Stimulated activated naive CD8-positive, alpha-beta T cell treated with anti-CD3 and anti-CD28 coated beads, Interleukin-15, Interleukin-2, amounts not matched to agents 100 ng/mL and 50 ng/mL, for 24 hours (primary cell): ENCODE data around the gene ATG4B.
A peak's percentile ranks its signal among the peaks of the same experiment; 100 is the strongest.

Experiments
- H3K27ac Mint-ChIP-seq: one replicate; pipeline ENCODE4 v1.8.0; 2021; ENCODE audit warnings: mild to moderate bottlenecking, mixed read lengths
- H3K27me3 Mint-ChIP-seq: one replicate; pipeline ENCODE4 v1.8.0; 2021; ENCODE audit warnings: mixed read lengths
- H3K36me3 Mint-ChIP-seq: one replicate; pipeline ENCODE4 v1.8.0; 2021; ENCODE audit warnings: low read depth, mixed read lengths
- H3K4me1 Mint-ChIP-seq: one replicate; pipeline ENCODE4 v1.8.0; 2021; ENCODE audit warnings: low read depth, mixed read lengths
- H3K4me3 Mint-ChIP-seq: one replicate; pipeline ENCODE4 v1.8.0; 2021; ENCODE audit warnings: mild to moderate bottlenecking, mixed read lengths
- H3K9me3 Mint-ChIP-seq: one replicate; pipeline ENCODE4 v1.8.0; 2021; ENCODE audit warnings: mixed read lengths

ATG4B gene

GRCh38 chr2:241619597-241620418, 17.7 kb upstream of the ATG4B start:
- Mint-ChIP-seq H3K4me1 (peaks cover 56% of the 10 kb centered on the region), H3K9me3 (peaks cover 4% of the 10 kb centered on the region), H3K27me3 (no peaks in the 10 kb centered on the region), H3K36me3 (peaks cover 45% of the 10 kb centered on the region), H3K27ac (peak overlapping the region; percentile 92), H3K4me3 (no peak overlapping the region)

DNA sequence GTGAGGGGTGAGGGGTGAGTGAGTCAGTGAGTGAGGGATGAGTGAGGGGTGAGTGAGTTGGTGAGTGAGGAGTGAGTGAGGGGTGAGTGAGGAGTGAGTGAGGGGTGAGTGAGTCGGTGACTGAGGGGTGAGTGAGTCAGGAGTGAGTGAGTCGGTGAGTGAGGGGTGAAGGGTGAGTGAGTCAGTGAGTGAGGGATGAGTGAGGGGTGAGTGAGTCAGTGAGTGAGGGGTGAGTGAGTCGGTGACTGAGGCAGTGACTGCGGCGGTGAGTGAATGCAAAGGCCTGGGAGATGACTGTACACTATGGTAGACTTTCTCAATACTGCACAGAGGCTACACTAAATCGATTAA, 17.1 kb upstream of the ATG4B start:
- Mint-ChIP-seq H3K36me3 (peaks cover 45% of the 10 kb centered on the region), H3K4me1 (peaks cover 56% of the 10 kb centered on the region), H3K27me3 (no peaks in the 10 kb centered on the region), H3K27ac (peak overlapping the region; percentile 92), H3K9me3 (peaks cover 4% of the 10 kb centered on the region), H3K4me3 (peak overlapping the region; percentile 38)

GRCh38 chr2:241627675-241628074, 9.8 kb upstream of the ATG4B start:
- H3K27ac Mint-ChIP-seq: no peak overlapping the region
- no peaks in the 10 kb centered on the region for H3K27me3 Mint-ChIP-seq
- H3K4me1 Mint-ChIP-seq: peaks cover 5% of the 10 kb centered on the region
- peaks cover 55% of the 10 kb centered on the region for H3K36me3 Mint-ChIP-seq
- no peak overlapping the region for H3K4me3 Mint-ChIP-seq
- no peaks in the 10 kb centered on the region for H3K9me3 Mint-ChIP-seq

DNA sequence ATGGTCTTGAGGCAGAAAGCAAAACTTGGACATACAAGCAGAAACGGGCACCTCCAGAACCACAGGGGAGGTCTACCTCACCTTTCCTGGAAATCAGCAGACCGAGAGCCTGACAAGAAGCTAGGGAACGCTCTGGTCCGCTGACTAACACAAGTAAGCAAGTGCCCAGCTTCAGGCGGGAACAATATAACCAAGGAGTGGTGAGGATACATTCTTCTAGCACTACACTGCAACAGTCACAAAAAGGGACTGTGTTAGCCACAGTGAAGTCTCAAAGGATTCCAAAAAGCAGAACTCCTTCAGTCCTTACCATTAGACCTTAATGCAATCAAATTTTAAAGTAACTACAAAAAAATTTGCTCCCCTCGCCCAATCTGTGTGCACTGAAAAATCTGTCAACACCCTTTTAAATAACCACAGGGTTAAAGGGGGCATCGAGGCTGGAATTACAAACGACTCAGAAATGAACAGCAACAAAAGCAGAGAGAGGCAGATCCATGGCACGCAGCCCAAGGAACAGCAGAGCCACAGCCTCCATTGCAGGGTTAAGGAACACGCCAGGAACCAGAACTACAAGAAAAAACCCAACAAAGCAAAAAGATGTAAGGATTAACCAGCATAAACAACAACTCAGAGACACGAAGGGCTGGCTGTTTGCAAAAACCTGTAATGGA, 7.6 kb upstream of the ATG4B start:
- Mint-ChIP-seq H3K27ac (no peak overlapping the region), H3K4me1 (peaks cover 9% of the 10 kb centered on the region), H3K4me3 (no peak overlapping the region), H3K9me3 (no peaks in the 10 kb centered on the region), H3K27me3 (no peaks in the 10 kb centered on the region), H3K36me3 (peaks cover 69% of the 10 kb centered on the region)

DNA sequence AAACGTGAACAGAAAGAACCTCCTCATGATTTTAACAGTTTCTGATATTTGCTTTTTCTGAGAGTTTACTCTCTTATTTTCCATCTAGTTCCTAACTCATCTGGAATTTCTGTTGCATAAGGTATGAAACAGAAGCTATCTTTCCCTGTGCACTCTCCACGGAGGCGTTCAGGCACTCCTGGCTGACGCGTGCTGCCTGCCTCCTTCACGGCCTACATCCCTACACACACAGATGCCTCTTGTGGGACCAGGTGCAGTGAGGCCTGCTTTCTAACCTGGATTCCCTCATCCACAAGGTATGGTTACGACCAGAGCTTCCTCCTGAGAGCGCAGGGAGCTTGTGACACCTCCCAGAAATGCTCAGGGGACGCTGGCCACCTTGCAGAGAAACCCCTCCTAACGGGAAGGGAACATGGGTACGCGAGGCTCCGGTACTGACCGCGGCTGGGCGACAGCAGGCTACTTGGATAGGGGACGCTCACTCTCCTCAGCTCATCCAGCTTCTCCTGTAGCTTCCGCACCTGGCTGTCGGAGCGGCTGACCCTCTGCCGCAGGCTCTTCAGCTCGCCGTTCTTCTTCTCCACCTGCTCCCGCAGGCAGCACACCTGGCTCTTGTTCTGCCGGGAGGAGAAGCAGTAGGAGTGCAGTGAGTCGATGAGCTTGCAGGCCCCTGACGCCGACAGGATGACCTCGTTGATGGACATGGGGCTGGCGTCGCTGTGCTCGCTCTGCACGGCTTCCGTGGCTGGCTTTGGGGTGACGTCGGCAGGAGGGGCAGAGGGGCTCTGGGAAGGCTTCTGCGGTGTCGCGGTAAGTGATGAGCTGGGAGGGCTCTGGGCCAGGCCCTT, 4.8 kb upstream of the ATG4B start:
- H3K27ac Mint-ChIP-seq: no peak overlapping the region
- H3K9me3 Mint-ChIP-seq: no peaks in the 10 kb centered on the region
- no peak overlapping the region for H3K4me3 Mint-ChIP-seq
- peaks cover 63% of the 10 kb centered on the region for H3K36me3 Mint-ChIP-seq
- peaks cover 18% of the 10 kb centered on the region for H3K4me1 Mint-ChIP-seq
- no peaks in the 10 kb centered on the region for H3K27me3 Mint-ChIP-seq

- H3K27ac Mint-ChIP-seq: no peak overlapping the region
- H3K9me3 Mint-ChIP-seq: no peaks in the 10 kb centered on the region
- no peak overlapping the region for H3K4me3 Mint-ChIP-seq
- H3K27me3 Mint-ChIP-seq: no peaks in the 10 kb centered on the region
- peaks cover 55% of the 10 kb centered on the region for H3K36me3 Mint-ChIP-seq
- H3K4me1 Mint-ChIP-seq: peaks cover 25% of the 10 kb centered on the region
These were observed 3.9 kb upstream of the ATG4B start for GRCh38 chr2:241633561-241633960.

DNA sequence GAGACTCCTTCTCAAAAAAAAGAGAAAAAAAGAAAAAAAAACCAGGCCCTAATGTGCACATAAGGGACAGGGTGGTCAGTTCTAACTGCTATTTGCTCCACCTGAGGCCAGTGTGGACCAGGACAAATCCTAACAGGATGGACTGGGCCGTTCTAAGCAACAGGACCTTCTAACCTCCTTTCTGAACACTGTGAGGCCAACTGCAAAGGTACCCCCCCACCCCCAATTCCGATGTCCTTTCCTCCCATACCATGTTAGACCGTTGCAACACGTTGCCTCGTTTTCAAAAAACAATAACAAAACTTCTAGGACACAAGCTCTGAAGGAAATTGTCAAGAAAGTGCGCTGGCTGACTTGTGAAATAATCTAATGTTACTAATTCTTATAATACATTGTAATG, 1.7 kb upstream of the ATG4B start:
- H3K36me3 Mint-ChIP-seq: peaks cover 55% of the 10 kb centered on the region
- no peaks in the 10 kb centered on the region for H3K27me3 Mint-ChIP-seq
- H3K9me3 Mint-ChIP-seq: no peaks in the 10 kb centered on the region
- peak overlapping the region; percentile 84 for H3K4me3 Mint-ChIP-seq
- peaks cover 42% of the 10 kb centered on the region for H3K4me1 Mint-ChIP-seq
- H3K27ac Mint-ChIP-seq: peak overlapping the region; percentile 85

GRCh38 chr2:241636182-241637017, 1.1 kb upstream of the ATG4B start:
- Mint-ChIP-seq H3K4me3 (peak overlapping the region; percentile 84), H3K4me1 (peaks cover 48% of the 10 kb centered on the region), H3K27me3 (no peaks in the 10 kb centered on the region), H3K27ac (peak overlapping the region; percentile 85), H3K9me3 (no peaks in the 10 kb centered on the region), H3K36me3 (peaks cover 51% of the 10 kb centered on the region)

DNA sequence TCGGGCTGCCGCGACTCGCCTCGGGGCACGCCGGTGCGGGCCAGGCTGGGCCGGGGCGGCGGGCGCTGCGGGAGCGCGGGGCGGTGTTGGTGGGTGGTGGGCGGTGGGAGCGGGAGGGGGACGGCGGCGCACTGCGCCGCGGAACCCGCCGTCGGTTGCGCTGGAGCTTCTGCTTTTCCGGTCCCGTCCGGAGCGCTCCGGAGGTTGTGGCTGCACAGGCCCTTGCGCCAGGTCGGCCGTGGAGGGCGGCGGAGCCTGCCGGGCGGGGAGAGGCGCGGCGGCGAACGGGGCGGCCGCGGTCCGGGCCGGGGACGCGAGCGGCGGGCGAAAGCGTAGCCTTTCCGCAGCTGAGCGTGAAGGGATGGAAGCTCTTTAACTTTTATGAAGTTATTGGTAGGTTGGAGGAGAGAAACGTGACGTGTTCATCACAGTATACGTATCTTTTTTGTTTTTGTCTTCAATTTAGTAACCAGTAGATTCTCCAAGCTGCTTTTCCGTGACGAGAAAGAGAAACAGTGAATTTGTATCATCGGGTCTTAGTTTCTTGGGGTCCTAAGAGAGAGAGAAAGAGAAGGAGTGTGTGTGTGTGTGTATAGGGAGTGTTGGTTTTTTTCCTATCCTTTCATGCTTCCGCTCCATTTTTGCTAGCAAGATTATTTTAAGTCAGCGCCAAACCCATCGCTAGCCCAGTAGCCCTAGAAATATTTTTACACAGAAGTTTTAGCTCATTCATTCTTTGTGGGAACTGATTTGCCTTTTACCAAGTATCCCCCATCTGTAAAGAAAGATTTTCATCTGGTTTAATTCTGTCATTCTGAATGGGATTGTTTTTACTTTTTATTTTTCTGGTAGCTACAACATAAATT, 535 bp downstream of the ATG4B start:
- Mint-ChIP-seq H3K9me3 (no peaks in the 10 kb centered on the region), H3K4me1 (peaks cover 57% of the 10 kb centered on the region)

DNA sequence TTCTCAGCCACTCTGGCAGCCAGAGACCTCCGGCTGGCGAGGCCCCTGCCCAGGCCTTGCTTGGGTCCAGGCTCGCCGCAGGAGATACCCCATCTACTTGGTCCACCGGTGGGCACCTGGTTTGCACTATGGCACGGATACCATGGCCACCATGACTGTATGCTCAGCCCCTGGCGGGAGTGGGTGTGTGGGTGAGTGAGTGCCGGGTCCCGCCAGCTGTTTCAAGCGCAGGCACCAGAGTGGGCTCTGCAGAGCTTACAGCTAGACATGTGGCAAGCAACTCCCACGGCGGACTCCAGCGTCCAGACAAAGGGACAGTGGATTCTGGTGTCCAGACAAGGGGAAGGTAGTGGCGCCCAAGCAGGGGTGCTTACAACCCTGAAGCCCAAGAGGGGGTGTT, 1.4 kb downstream of the ATG4B start:
- H3K9me3 Mint-ChIP-seq: no peaks in the 10 kb centered on the region
- H3K36me3 Mint-ChIP-seq: peaks cover 32% of the 10 kb centered on the region
- H3K4me1 Mint-ChIP-seq: peaks cover 57% of the 10 kb centered on the region
- peak overlapping the region; percentile 92 for H3K4me3 Mint-ChIP-seq
- H3K27ac Mint-ChIP-seq: peak overlapping the region; percentile 91
- no peaks in the 10 kb centered on the region for H3K27me3 Mint-ChIP-seq

More for the DNA sequence above, 535 bp downstream of the ATG4B start:
- H3K27ac Mint-ChIP-seq: peak overlapping the region; percentile 91
- H3K36me3 Mint-ChIP-seq: peaks cover 37% of the 10 kb centered on the region
- no peaks in the 10 kb centered on the region for H3K27me3 Mint-ChIP-seq
- H3K4me3 Mint-ChIP-seq: peak overlapping the region; percentile 92

DNA sequence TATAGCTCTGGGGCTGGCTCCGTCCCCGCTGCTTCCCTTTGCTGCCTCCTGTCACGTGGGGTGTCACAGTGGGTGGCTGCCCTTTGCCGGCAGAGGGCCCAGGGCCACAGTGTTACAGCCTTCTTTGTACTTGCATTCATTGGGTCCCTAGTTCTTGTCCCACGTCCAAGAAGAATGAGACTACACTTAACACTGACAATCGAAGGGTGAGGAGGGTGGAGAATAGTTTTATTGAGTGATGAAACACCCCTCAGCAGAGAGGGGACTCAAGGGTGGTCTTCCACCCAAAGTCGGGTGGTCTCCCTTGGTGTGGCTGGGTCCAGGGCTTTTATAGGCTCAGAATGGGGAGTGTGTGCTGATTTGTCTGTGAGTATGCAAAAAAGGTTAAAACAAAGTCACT, 1.9 kb downstream of the ATG4B start:
- Mint-ChIP-seq H3K9me3 (no peaks in the 10 kb centered on the region), H3K4me3 (peak overlapping the region; percentile 13), H3K27me3 (no peaks in the 10 kb centered on the region), H3K4me1 (peaks cover 57% of the 10 kb centered on the region), H3K27ac (no peak overlapping the region), H3K36me3 (peaks cover 34% of the 10 kb centered on the region)

DNA sequence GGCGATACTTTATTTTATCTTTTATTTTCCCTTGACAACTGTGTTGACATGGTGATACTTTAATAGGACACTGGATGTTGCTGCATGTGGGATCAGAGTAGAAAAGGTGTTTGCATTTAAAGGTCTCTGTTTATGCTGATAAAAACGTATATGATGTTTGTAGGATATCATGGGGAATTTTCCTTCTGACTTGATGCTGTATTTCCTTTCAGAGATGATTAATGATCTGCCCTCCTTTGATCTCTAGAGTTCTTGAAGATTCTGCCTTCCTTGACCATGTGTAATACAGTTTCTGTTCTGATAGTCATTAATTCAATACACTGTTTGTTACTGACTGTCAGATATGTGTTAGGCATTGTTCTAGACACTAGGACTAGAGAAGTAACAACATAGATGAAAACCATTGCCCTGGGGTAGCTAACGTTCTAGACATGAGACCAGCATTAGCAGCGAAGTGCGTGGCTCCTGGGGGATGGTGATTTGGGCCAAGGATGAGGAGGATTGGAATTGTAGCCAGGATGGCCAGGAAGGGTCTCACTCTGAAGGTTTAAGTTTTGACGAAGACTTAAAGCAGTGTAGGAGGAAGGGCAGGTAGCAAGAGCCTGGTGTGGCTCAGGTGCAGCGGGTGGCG, 2.8 kb downstream of the ATG4B start:
- Mint-ChIP-seq H3K4me3 (peak overlapping the region; percentile 27), H3K9me3 (no peaks in the 10 kb centered on the region), H3K36me3 (peaks cover 28% of the 10 kb centered on the region), H3K27me3 (no peaks in the 10 kb centered on the region), H3K4me1 (peaks cover 50% of the 10 kb centered on the region), H3K27ac (peak overlapping the region; percentile 70)

DNA sequence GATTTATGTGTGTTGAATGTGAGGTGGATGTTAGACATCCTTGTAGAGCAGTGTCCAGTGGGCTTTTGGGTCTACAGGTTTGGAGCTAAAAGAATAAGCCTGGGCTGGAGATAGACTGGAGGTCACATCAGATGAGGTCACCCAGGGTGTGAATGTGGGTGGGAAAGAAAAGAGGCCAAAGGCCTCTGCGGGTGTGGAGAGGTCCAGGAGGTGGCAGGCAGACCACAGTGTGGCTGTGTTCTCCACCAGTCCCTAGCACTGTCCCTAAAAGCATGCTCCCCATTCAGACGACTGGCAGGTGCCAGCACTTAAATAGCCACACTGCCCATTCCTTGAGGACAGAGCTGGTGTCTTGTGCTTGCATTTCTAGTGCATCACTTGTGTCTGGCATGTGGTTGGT, 4.1 kb downstream of the ATG4B start:
- Mint-ChIP-seq H3K4me1 (peaks cover 48% of the 10 kb centered on the region), H3K27ac (peak overlapping the region; percentile 22), H3K9me3 (no peaks in the 10 kb centered on the region), H3K4me3 (no peak overlapping the region), H3K27me3 (no peaks in the 10 kb centered on the region), H3K36me3 (peaks cover 22% of the 10 kb centered on the region)
